HepG2 (cell line): ENCODE data around the gene MARF1. TPM values are rescaled to one million over a fixed set of nuclear protein-coding genes. Genes with fewer than 3 reads are reported as not detected.

Experiments
- BHLHE40 ChIP-seq: IDR thresholded peaks from 2 replicates; pipeline ENCODE4 v1.6.1; 2011; ENCODE audit warnings: low read length, improper control_type of control experiment
- CBX1 ChIP-seq: IDR thresholded peaks from one replicate; pipeline ENCODE4 v1.6.1; 2016; ENCODE audit warnings: antibody characterized with exemption, low read depth
- CBX2 ChIP-seq, 2 experiments: fragments of 200-600 bp in 1 of 2; sonication (generic); formaldehyde crosslinking in 1 of 2; IDR thresholded peaks; 2 replicates each; pipeline versions ENCODE4 v1.7.0 to v1.8.1; 2018 to 2022; ENCODE audit warnings: low read depth in 2 of 2, low read length in 1 of 2, mild to moderate bottlenecking in 1 of 2, missing genetic modification reagents in 1 of 2
- DMAP1 ChIP-seq: IDR thresholded peaks from 2 replicates; pipeline ENCODE4 v1.6.1; 2016
- ERF ChIP-seq: IDR thresholded peaks from 2 replicates; pipeline ENCODE4 v1.6.1; 2018; ENCODE audit warnings: missing biosample characterization, missing genetic modification reagents
- HDAC2 ChIP-seq: sonication (generic); formaldehyde crosslinking; IDR thresholded peaks from 2 replicates; pipeline ENCODE4 v1.4.0; 2020; ENCODE audit warnings: missing genetic modification reagents
- NBN ChIP-seq: fragments of 450-650 bp; conservative IDR thresholded peaks from 2 replicates; pipeline ENCODE4 v1.6.1; 2017
- NCOA5 ChIP-seq: sonication (generic); formaldehyde crosslinking; IDR thresholded peaks from 2 replicates; pipeline ENCODE4 v1.4.0; 2020; ENCODE audit warnings: missing genetic modification reagents
- POLR2AphosphoS5 ChIP-seq: IDR thresholded peaks from 2 replicates; pipeline ENCODE4 v1.6.1; 2012; ENCODE audit warnings: low read depth, low read length
- PRDM4 ChIP-seq: sonication (generic); formaldehyde crosslinking; IDR thresholded peaks from 2 replicates; pipeline ENCODE4 v1.9.0; 2021; ENCODE audit warnings: missing genetic modification reagents, borderline replicate concordance
- ZBTB40 ChIP-seq, 2 experiments: fragments of 450-650 bp in 1 of 2; sonication (generic) in 1 of 2; formaldehyde crosslinking in 1 of 2; IDR thresholded peaks; 2 replicates each; pipeline versions ENCODE4 v1.6.1 to v1.8.0; 2016 to 2022; ENCODE audit warnings: antibody characterized with exemption in 1 of 2, mild to moderate bottlenecking in 1 of 2, missing genetic modification reagents in 1 of 2
- ZNF180 ChIP-seq: sonication (generic); formaldehyde crosslinking; IDR thresholded peaks from 2 replicates; pipeline ENCODE4 v1.4.0; 2020; ENCODE audit warnings: low read depth, missing genetic modification reagents, borderline replicate concordance
- ZNF205 ChIP-seq: IDR thresholded peaks from 2 replicates; pipeline ENCODE4 v1.6.1; 2018; ENCODE audit warnings: missing biosample characterization, missing genetic modification reagents
- ZNF292 ChIP-seq: sonication (generic); formaldehyde crosslinking; IDR thresholded peaks from 2 replicates; pipeline ENCODE4 v1.8.1; 2022; ENCODE audit warnings: mild to moderate bottlenecking, low read depth, missing genetic modification reagents, borderline replicate concordance
- ZNF30 ChIP-seq: sonication (generic); formaldehyde crosslinking; IDR thresholded peaks from 2 replicates; pipeline ENCODE4 v1.5.0; 2020; ENCODE audit warnings: mild to moderate bottlenecking, missing genetic modification reagents
- ZNF543 ChIP-seq: sonication (generic); formaldehyde crosslinking; IDR thresholded peaks from 2 replicates; pipeline ENCODE4 v1.4.0; 2020; ENCODE audit warnings: mild to moderate bottlenecking, missing genetic modification reagents
- ZNF605 ChIP-seq: sonication (generic); formaldehyde crosslinking; IDR thresholded peaks from 2 replicates; pipeline ENCODE4 v1.8.0; 2022; ENCODE audit warnings: mild to moderate bottlenecking, missing genetic modification reagents
- ZNF614 ChIP-seq: IDR thresholded peaks from 2 replicates; pipeline ENCODE4 v1.6.1; 2018; ENCODE audit warnings: missing biosample characterization, missing genetic modification reagents, inconsistent platforms, borderline replicate concordance
- ZNF773 ChIP-seq: sonication (generic); formaldehyde crosslinking; IDR thresholded peaks from 2 replicates; pipeline ENCODE4 v1.4.0; 2020; ENCODE audit warnings: missing genetic modification reagents, borderline replicate concordance
- ZNF879 ChIP-seq: sonication (generic); formaldehyde crosslinking; IDR thresholded peaks from 2 replicates; pipeline ENCODE4 v1.8.1; 2023; ENCODE audit warnings: missing genetic modification reagents
- ZNF883 ChIP-seq: sonication (generic); formaldehyde crosslinking; IDR thresholded peaks from 2 replicates; pipeline ENCODE4 v1.5.1; 2020; ENCODE audit warnings: mild to moderate bottlenecking, missing genetic modification reagents; ENCODE audit errors: not compliant biosample characterization
- polyA plus RNA-seq, 8 experiments: library from polyadenylated mRNA; depleted of rRNA in 3 of 8; stranded (reverse) in 7 of 8; unstranded in 1 of 8; fragments of >200 nt; fragmentation: Illumina TruSeq in 4 of 8; extraction: Trizol in 4 of 8; gene quantifications; 2 replicates each; pipeline versions ENCODE4 v1.2.1 to v1.2.3, GENCODE V29; 2011 to 2016; ENCODE audit warnings: low read depth in 4 of 8, missing spikeins in 1 of 8, mixed read lengths in 1 of 8; ENCODE audit not compliant: insufficient read depth in 1 of 8
- total RNA-seq, 5 experiments: library from RNA; depleted of rRNA; stranded (reverse); fragments of >200 nt; fragmentation: Illumina TruSeq; extraction: Trizol; gene quantifications; 2 replicates each; pipeline ENCODE4 v1.2.3, GENCODE V29; 2016; ENCODE audit warnings: low read depth in 1 of 5

The MARF1 gene
- total and polyA plus RNA-seq, 2 of the 13 experiments (the other 11 are each of a cell fraction or from before 2014, with no cell fraction given), result 8.7 to 20.7 TPM

GRCh38 chr16:15610369-15610871 lies 32.5 kb downstream of the MARF1 start (continued):
- TF ChIP-seq ZBTB40 (IDR thresholded peaks at IDR 0.05), result no peak
- peak; percentile 84 for TF ChIP-seq ZBTB40 (CRISPR knock-in tag; IDR thresholded peaks at IDR 0.05)
- TF ChIP-seq ZNF879, result no peak
- TF ChIP-seq ZNF292 (CRISPR knock-in tag), result peak; percentile 57; the same call in 1 of the 2 replicates
- TF ChIP-seq HDAC2, result peak; percentile 80
- TF ChIP-seq ZNF614, result peak; percentile 81; the same call in 1 of the 2 replicates
- no peak for TF ChIP-seq CBX1
- TF ChIP-seq ZNF605 (CRISPR knock-in tag), result peak; percentile 82; the same call in 1 of the 2 replicates
- TF ChIP-seq PRDM4 (CRISPR knock-in tag), result no peak
- no peak for TF ChIP-seq ZNF543
- TF ChIP-seq ZNF883 (CRISPR knock-in tag), result peak; percentile 65
- TF ChIP-seq NBN, result no peak
- TF ChIP-seq DMAP1, result no peak
- peak; percentile 62; the same call in 1 of the 2 replicates for TF ChIP-seq ERF
- TF ChIP-seq NCOA5, result no peak
- TF ChIP-seq POLR2AphosphoS5, result no peak
- TF ChIP-seq ZNF205 (CRISPR knock-in tag), result peak; percentile 88
- TF ChIP-seq ZNF180 (CRISPR knock-in tag), result no peak
- TF ChIP-seq CBX2 (IDR thresholded peaks at IDR 0.05; ENCODE audit: low read depth, low read length), result no peak
- TF ChIP-seq CBX2 (CRISPR knock-in tag; IDR thresholded peaks at IDR 0.05; ENCODE audit: low read depth), result no peak
- no peak for TF ChIP-seq ZNF30 (CRISPR knock-in tag)
- TF ChIP-seq BHLHE40, result peak; percentile 37; the same call in 1 of the 2 replicates
- TF ChIP-seq ZNF773 (CRISPR knock-in tag), result no peak
